HL-60/S4 treated with phorbol 12-myristate 13-acetate at 8.2 ng/mL for 4 days and 3 days (cell line): ENCODE data around the gene MOB2.
"Not testable (repeated sequence)": the region's sequence is repeated elsewhere in the genome, so short reads cannot be mapped to it uniquely, and the experiment has no call there.

Experiments
- in situ Hi-C: fragments of 300-500 bp; cut with MboI; formaldehyde crosslinking; loops from 2 replicates; pipeline ENCODE4 v1.15.0; 2022; ENCODE audit warnings: low sequenced_read_pairs

Gene MOB2

DNA sequence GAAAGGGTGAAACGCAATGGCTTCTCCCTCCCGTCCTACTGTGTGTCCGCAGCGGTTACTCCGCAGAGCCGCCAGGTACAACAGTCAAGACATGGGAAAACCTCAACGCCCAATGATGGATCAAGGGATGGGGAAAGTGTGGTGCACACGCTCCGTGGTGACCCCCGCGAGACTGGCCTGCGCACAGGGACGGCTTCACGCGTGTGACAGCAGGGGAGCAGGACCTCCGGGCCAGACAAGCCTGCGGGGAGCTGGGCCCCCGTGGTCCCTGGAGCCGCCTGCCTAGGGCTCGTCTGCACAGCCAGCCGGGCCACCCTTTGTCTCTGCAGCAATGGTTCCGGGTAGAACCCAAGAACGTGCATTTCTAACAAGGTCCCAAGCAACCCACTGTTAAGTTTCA lies 31.7 kb upstream of the MOB2 start:
- in situ Hi-C loops = no loop called here

DNA sequence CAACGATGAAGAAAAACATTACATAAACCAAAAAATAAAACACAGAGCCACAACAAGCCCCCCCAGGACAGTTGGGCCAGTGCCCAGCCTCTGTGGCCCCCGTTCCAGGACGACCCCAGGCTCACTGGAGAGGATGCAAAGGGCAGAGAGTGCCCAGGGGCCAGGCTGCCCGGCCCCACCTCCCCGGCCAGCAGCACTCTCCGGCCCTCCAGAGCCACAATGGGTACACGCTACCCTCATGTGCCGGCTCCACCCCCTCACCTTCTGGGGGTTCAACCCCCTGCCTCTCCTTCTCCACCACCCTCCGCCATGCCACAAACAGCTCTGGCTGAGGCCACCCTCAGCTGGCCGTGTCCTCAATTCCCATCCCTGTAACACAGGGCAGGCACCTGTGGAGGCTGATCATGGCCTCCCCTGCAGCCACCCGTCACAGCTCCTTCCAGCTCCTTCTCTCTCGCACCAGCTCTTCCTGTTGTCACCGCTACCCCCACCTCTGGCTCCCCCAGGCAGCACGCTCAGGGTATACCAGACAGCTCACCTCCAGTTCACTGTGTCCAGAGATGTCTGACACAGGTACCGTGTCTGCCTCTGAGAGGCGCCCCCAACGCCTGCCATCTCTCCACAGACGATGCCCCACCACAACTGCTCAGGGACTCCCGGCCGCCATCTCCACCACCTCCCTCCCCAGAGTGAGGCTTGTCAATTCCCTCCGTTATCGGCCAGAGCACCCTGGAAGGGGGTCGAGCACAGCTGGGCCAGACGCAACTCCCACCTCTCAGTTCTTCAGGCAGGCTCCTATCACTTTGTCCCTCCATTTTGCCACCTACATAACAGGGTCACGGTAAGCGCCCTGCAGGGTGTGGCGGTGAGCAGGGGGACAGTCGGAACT lies 30.8 kb upstream of the MOB2 start:
- in situ Hi-C loops = no loop called here

DNA sequence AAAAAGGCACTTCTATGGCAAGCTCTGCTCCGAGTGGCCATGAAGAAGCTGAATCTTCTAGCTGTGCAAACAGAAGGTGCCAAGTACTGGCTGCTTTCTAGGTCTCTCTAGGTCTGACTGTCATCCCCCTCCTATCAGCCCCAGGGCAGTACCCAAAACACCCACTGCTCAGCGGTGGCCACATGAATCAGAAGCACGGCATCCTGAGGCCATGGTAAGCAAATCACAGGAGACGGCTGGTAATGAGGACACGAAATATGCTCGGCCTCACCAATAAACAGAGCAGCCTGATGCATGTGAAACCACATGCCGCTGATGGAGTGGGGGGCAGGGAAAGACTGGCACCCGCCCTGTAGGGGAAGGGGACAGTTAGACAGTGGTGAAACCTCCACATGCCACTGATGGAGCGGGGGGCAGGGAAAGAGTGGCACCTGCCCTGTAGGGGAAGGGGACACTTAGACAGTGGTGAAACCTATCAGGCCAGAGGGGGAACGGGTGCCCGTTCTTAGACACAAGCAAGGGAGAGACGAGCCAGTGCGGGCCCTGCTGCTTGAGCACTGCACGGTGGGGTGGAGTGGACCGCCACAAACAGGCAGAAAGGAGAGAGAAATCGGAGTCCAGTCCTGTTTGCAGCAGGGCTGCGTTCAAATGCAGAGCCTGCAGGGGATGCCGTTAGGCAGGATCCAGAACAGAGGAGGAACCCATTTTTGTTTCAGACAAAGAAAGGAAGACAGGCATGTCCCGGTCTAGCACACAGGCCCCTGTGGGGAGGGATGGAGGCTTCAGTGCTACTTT lies 29.9 kb upstream of the MOB2 start:
- in situ Hi-C loops = no loop called here

DNA sequence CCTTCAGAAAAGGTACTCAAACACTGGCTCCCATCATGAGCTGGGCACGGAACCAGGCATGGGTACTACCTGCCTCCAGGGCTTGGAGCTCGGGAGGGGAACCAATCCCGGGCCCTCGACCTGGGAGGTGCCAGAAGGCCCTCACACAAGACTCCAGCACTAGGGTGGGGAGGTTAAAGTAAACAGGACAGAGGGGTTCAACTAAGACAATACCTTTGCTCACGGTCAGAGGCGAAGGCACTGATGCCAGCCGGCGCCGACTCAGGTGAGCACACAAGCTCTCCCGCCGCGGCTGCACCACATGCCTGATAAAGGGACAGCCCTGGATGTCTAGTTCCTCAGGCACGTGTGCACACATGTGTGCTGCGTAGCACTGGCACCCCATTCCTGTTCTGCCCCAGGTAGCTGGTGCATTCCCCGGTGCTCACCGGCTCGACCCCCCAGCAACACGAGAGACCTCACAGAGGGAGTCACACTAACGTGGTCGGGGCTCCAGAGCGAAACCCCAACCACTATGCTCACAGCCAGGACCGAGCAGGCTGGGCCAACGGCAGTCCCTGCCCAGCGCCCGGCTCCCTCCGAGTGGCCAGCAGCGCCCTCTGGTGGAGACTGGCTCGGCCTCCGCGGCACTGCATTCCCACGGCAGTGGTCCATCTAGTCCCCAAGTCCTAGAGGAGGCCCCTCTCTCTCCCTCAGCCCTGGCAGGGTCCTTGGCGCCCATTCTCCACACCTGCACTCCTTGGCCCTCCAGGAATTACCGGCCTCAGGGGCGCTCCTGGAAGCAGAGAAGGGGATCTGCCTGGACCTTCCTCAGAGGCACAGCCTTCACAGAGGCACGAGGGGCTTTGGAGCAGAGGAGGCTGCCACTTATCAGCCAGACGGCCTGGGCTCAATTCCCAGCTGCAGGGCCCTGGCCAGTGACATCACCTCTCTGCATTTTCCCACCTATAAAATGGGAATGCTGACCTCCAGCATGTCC lies 28.8 kb upstream of the MOB2 start:
- in situ Hi-C loops = no loop called here

DNA sequence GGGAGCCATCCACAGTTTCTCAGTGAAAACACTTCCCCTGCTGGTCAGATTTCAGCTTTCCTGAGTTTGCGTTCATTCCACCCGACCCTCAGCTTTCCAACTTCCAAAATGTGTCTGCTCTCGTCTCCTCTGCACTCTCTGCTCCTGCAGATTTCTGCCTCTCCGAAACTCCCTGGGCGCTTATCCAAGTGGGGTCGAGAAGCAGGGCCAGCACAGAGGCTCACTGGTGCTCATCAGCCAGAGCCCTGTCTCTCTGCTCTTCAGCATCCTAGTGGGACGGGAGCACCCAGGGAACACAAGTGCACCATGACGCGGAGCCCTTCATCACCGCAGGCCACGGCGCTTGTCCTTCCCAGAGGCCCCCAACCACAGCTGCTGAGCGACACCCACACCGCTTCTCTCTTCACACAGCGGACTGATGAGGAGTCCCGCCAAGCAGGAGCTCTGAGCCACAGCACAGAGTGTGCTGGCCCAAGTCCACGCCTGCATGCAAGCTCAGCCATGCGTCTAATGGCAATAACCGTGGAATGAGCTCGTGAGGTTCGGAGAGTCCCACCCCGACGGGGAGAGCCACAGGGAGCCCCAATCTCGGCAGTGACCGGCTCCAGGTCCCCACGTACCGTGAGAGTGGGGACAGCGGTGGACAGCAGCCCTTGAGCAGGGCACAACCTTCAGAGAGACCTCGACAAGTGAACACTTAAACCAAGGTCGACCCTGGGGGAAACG lies 27.9 kb upstream of the MOB2 start:
- in situ Hi-C loops = no loop called here

DNA sequence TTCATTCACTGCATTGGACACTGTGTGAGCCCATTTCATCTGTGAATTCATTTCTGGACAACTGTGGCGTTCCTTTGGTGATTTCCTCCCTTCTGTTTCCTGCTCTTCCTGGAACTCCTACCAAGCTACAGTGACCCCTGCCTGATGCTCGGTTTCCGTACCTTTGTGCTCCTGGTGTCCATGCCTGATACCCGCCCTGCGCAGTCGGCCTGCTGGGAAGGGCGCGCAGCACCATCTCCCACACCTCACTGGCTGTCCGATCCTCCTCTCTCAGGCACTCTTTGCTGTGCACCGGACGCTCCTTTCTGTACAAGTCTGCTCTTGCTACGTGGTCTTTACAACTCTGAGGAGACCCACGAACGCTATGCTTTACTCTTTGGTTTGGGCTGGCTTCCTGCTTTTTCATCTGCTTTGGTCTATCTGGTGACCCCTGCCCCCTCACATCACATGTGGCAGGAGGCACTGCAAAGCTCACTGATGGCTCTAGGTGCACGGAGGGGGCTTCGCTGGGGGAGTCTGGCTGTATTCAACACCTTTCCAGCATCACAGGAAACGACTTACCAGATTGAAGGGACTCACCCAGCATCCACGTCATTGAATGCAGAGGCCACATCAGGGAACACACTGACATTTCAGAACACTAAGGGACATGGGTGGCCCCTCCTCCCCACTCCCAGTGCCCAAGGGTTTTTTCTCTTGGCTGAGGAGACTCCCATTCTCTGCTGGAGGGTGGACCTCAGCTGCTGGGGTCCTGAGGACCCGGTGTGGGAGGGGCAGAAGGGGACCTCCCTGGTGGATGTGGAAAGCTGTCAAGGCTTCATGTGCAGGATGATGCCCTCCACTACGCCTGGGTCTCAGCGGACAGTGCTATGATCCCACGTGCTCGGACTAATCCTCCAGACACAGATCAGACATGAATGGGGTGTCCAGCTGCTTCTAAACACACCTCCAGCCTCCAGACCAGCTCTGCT lies 27.0 kb upstream of the MOB2 start:
- in situ Hi-C loops = no loop called here

DNA sequence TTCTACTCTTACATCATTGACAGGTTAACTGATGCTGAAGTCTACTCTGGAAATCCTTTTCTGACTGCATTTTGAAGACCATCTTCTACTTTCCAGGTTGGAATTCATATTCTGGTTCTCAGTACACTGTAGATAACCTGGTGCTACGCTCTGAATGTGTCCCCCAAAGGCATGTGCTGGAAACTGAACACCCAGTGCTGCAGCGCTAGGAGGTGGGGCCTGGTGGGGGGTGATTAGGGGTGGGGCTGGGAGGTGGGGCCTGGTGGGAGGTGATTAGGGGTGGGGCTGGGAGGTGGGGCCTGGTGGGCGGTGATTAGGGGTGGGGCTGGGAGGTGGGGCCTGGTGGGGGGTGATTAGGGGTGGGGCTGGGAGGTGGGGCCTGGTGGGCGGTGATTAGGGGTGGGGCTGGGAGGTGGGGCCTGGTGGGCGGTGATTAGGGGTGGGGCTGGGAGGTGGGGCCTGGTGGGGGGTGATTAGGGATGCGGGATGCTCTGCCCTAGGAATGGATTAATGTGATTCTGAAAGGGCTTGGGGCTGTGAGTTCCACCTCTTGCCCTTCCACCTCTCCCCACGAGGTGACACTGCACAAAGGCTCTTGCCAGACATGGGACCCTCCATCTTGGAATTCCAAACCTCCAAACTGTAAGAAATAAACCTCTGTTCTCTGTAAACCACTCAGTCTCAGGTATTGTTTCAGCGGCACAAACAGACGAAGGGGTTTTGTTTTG lies 26.1 kb upstream of the MOB2 start:
- in situ Hi-C loops = not testable (repeated sequence)

DNA sequence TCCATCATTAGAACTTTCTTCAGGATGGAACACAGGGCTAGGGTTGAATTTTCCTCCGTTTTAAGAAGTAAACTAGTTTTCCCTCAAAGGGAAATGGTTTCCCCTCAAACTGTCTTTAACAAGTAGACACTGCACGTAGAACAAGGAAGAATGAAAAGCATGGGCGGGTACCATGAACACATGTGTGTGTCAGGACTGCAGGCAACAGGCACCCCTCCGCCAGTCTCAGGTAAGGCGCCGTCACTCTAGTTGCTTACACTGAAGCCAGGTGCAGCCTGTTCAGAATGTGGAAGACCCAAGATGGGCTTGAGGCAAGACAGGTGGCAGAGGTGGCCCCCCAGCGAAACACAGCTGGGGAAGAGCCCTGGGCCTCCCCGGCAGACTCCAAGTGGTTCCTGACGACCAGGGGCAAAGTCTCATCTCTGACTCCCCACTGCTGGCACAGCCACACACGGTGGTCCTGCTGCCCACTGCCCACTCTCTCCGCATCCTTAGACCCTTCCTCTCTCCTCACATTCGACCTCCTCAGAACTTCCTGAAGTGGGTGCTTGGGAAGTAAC lies 25.4 kb upstream of the MOB2 start:
- in situ Hi-C loops = no loop called here

DNA sequence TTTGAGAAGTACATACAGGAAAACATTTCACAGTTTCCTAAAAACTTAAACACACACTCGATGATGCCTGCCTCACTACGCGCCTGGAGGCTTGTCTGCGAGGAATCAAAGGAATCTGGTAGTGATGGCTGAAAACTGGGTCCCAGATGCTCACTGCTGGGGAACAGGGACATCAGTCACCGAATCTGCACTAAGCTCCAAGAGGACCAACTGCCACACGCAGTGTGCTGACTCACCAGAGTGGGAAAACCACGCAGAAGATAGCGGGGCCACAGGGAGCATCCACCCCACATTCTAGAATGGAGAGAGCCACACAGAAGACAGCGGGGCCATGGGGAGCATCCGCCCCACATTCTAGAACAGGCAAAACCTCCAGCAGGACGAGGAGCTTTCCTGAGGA lies 24.3 kb upstream of the MOB2 start:
- in situ Hi-C loops = no loop called here

DNA sequence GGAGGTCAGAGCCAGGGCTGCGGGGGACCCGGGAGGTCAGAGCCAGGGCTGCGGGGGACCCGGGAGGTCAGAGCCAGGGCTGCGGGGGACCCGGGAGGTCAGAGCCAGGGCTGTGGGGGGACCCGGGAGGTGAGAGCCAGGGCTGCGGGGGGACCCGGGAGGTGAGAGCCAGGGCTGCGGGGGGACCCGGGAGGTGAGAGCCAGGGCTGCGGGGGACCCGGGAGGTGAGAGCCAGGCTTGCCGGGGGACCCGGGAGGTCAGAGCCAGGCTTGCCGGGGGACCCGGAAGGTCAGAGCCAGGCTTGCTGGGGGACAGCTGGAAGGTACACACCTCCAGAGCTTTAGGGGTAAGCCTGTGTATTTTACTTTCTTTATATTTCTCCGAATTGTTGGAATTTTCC lies 23.8 kb upstream of the MOB2 start:
- in situ Hi-C loops = not testable (repeated sequence)

DNA sequence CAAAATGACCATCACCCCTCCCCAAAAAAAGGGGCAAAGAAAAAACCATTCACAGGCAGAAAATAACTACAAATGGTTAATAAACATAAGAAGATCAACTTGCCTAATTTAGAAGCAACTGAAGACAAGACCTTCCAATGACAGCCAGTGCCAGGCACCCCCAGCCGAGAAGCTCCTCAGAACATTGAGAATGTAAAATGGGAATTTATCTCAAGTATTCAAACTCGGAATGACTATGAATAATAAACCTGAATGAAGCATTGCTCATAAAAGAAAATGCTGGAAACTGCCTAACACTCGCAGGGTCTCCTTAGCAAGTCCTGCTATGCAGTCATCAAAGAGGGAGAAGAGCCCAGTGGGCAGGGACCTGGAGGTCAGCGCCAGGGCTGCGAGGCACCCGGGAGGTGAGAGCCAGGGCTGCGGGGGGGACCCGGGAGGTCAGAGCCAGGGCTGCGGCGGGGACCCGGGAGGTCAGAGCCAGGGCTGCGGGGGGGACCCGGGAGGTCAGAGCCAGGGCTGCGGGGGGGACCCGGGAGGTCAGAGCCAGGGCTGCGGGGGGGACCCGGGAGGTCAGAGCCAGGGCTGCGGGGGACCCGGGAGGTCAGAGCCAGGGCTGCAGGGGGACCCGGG lies 23.2 kb upstream of the MOB2 start:
- in situ Hi-C loops = no loop called here

DNA sequence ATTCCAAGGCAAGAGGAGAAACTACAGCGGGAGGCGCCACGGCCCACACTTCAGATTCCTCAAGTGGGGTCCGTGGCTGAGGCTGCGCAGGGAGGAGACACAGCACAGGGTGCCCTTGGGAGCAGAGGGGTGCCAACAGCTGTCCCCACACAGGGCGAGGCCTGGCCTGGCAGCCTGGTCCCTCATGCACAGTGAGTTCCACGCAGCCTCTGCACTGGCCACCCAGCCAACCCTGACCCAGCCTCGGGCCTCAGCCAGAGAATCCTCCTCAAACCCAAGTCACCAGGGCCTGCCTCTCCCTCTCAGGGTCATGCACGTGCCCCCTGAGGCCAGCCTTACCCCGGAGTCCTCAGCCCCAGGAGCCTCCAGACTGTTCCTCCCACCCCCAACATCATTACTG lies 22.4 kb upstream of the MOB2 start:
- in situ Hi-C loops = no loop called here

DNA sequence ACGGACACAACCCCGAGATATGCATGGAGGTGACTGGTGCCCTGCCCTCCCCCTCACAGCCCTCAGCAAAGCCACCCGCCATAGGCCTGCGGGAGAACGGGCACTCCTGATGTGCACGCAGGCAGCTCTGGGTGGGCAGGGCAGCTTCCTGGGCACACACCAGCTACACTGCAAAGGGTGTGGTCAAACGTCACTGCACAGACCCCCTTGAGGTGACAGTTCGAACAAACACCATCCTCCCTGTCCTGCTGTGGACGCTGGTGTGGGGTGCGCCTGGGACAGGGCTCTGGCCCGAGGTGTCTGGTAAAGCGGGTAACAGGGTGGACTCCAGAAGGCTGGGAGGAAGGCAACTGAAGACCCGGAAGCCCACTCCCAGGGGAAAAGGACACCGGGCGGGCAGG lies 21.9 kb upstream of the MOB2 start:
- in situ Hi-C loops = no loop called here

DNA sequence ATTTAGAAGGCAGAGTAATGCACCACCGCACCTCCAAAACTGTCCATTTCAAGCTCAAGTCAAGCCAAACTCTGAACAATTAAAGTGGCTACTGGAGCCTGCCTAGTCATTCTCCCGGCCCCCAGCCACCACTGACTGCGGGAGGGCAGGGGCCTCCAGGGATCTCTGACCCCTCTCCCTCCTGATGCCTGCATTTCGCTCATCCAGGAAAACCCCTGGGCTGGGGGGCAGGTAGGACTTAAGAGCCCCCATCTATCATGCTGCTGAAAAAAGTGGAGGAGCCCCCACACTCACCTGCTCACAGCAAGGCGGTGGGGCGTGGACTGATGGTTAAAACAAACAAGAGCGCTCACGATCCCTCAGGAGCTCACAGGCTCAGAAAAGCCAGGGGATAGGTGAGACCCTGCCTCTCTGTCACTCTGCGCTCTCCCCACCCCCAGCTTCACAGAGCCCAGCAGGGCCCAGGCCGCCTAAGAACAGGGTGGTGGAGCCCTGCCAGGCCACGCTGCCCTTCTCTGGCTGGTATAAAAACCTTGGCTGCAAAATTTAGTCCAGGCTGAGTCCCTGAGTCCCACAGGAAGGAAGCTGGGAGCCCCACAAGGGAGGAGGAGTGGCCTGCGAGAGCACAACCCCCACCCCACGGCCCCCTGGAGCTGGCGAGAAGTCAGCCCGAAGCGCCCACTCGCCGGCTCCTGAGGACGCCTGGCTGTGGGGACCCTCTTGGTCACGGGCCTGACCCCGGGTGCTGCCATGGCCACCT lies 21.0 kb upstream of the MOB2 start:
- in situ Hi-C loops = no loop called here

DNA sequence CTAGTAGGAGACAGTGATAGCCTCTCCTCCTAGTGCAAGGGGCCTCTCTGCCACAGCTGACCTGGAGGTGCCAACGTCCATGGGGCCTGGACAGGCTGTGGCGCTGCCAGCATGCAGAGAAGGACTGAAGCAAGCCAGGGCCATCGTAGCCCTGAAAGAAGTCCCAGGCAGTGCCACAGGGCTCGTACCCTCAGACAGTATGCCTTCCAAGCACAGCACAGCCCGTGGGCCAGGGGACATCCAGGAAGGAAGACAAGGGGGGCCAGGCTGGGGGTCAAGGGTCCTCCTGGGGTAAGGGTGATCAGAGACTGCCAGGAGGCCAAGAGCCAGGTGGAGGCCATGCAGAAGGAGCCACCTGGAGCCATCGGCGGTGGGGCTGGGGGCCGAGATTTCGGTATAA lies 20.4 kb upstream of the MOB2 start:
- in situ Hi-C loops = no loop called here

DNA sequence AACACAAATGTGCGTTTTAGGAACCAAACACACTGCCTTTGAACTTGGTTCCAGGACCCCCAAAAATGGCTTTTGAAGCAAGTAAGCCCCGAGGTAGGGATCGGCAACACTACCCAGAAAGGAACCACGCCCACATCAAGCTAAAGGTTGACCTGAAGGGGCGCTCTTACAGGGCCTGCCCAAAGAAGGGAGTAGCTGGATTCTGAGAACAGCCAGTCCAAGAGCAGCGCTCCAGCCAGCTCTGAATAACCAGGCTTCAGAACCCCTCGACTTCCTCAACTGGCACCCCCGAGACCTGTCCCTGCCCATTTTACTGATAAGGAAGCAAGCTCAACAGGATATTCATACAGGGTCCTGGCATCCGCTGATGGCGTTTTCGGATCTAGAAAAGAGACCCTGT lies 18.9 kb upstream of the MOB2 start:
- in situ Hi-C loops = no loop called here
